HCT116 (cell line): ENCODE results near the gene TM9SF1. TPM values are rescaled to one million over a fixed set of nuclear protein-coding genes. Genes with fewer than 3 reads are reported as not detected.

ENCODE experiments used
- ATAC-seq: fragments of 200-7000 bp; cut with Tn5 transposase; 2 replicates; pipeline ENCODE4 v1.9.1; 2020; ENCODE audit warnings: mild to moderate bottlenecking, moderate library complexity
- BruUV-seq: library from RNA; stranded (reverse); fragments of 400-500 nt; replicated peaks from 2 replicates; lab custom pipeline; 2021; lab: Mats Ljungman, UMichigan
- CTCF ChIA-PET: fragments of 300-600 bp; sonication (Branson Sonifier 250); formaldehyde crosslinking; loops from one replicate; lab custom pipeline; 2021; ENCODE audit warnings: antibody characterized with exemption; lab: Charles Lee
- POLR2A ChIA-PET: fragments of 300-600, 350-600 bp; sonication (Branson Sonifier 250); formaldehyde crosslinking; loops from one replicate; lab custom pipeline; 2021; ENCODE audit warnings: antibody characterized with exemption; lab: Charles Lee
- RAD21 ChIA-PET, 2 experiments: fragments of 300-600 bp; sonication (Branson Sonifier 250); formaldehyde crosslinking; loops; one replicate each; lab custom pipeline; 2023; ENCODE audit warnings: low total read pairs in 2 of 2; ENCODE audit not compliant: uncharacterized antibody in 2 of 2, unreplicated experiment in 2 of 2, low non-redundant PET in 1 of 2; lab: Charles Lee
- DNase-seq: peaks from one replicate; pipeline ENCODE4 v3.0.0-alpha.2; 2010; ENCODE audit warnings: low read depth, low spot score
- H2AFZ ChIP-seq: fragments of 200-600 bp; shearing (Covaris generic), sonication (generic); 2 replicates; pipeline ENCODE4 v1.6.1; 2017; ENCODE audit warnings: low read depth, mixed run types, mixed read lengths, antibody characterized with exemption, low read length; ENCODE audit not compliant: poor library complexity, severe bottlenecking
- H3K27ac ChIP-seq: 2 replicates; pipeline ENCODE4 v1.5.1; 2012; ENCODE audit warnings: low read depth, low read length
- H3K27me3 ChIP-seq: fragments of 200-600 bp; sonication (generic); 2 replicates; pipeline ENCODE4 v1.6.1; 2016; ENCODE audit warnings: mixed run types, low read length, mixed read lengths; ENCODE audit not compliant: insufficient read depth
- H3K36me3 ChIP-seq, 2 experiments: fragments of 200-500 bp in 1 of 2; fragments of 200-600 bp in 1 of 2; sonication (Bioruptor generic) in 1 of 2; sonication (generic) in 1 of 2; 2 replicates each; pipeline versions ENCODE4 v1.5.1 to v1.6.1; 2014 to 2016; ENCODE audit warnings: low read length in 2 of 2, inconsistent platforms in 1 of 2, mixed read lengths in 1 of 2, mixed run types in 1 of 2; ENCODE audit not compliant: insufficient read depth in 2 of 2, control insufficient read depth in 1 of 2
- H3K4me1 ChIP-seq, 2 experiments: fragments of 200-600 bp in 1 of 2; sonication (generic) in 1 of 2; 2 replicates each; pipeline versions ENCODE4 v1.5.1 to v1.6.1; 2012 to 2017; ENCODE audit warnings: low read length in 2 of 2, inconsistent platforms in 1 of 2, mild to moderate bottlenecking in 1 of 2, mixed read lengths in 1 of 2, mixed run types in 1 of 2, moderate library complexity in 1 of 2; ENCODE audit not compliant: insufficient read depth in 2 of 2, control insufficient read depth in 1 of 2
- H3K4me2 ChIP-seq: fragments of 200-600 bp; sonication (generic); 2 replicates; pipeline ENCODE4 v1.6.1; 2017; ENCODE audit warnings: mixed run types, low read length, mixed read lengths
- H3K4me3 ChIP-seq, 2 experiments: fragments of 200-600 bp in 1 of 2; sonication (generic) in 1 of 2; replicated peaks in 1 of 2; 2 replicates each; pipeline ENCODE4 v1.5.1; 2011 to 2016; ENCODE audit warnings: low read length in 2 of 2, control low read depth in 1 of 2, low read depth in 1 of 2, mild to moderate bottlenecking in 1 of 2, mixed read lengths in 1 of 2, mixed run types in 1 of 2
- H3K79me2 ChIP-seq: fragments of 200-600 bp; sonication (generic); 2 replicates; pipeline ENCODE4 v1.6.1; 2017; ENCODE audit warnings: mild to moderate bottlenecking, mixed run types, low read length, moderate library complexity, mixed read lengths; ENCODE audit not compliant: insufficient read depth
- H3K9ac ChIP-seq: fragments of 200-600 bp; sonication (generic); 2 replicates; pipeline ENCODE4 v1.6.1; 2016; ENCODE audit warnings: low read length, mixed read lengths
- H3K9me2 ChIP-seq: fragments of 200-600 bp; sonication (generic), shearing (Covaris generic); 2 replicates; pipeline ENCODE4 v1.6.1; 2017; ENCODE audit warnings: mixed run types, mild to moderate bottlenecking, moderate library complexity; ENCODE audit not compliant: insufficient read depth
- H3K9me3 ChIP-seq, 2 experiments: fragments of 200-500 bp in 1 of 2; fragments of 200-600 bp in 1 of 2; sonication (Bioruptor generic) in 1 of 2; sonication (generic) in 1 of 2; 2 replicates each; pipeline ENCODE4 v1.6.1; 2014 to 2017; ENCODE audit warnings: low read length in 2 of 2, mixed read lengths in 2 of 2, inconsistent platforms in 1 of 2, low read depth in 1 of 2, mild to moderate bottlenecking in 1 of 2, mixed run types in 1 of 2, moderate library complexity in 1 of 2; ENCODE audit not compliant: control insufficient read depth in 1 of 2, insufficient read depth in 1 of 2
- H4K20me1 ChIP-seq: fragments of 200-600 bp; sonication (generic), shearing (Covaris generic); 2 replicates; pipeline ENCODE4 v1.6.1; 2017; ENCODE audit warnings: mixed run types, mild to moderate bottlenecking, moderate library complexity; ENCODE audit not compliant: insufficient read depth
- CBX3 ChIP-seq: IDR thresholded peaks from 2 replicates; pipeline ENCODE4 v1.6.1; 2012; ENCODE audit warnings: low read depth
- CEBPB ChIP-seq: IDR thresholded peaks from 2 replicates; pipeline ENCODE4 v1.6.1; 2012; ENCODE audit warnings: low read depth
- CTCF ChIP-seq, 3 experiments: fragments of 200-600 bp in 1 of 3; sonication (generic) in 1 of 3; IDR thresholded peaks in 2 of 3; conservative IDR thresholded peaks in 1 of 3; 2 replicates each; pipeline ENCODE4 v1.5.1; 2012 to 2017; ENCODE audit warnings: low read depth in 2 of 3, low read length in 2 of 3, antibody characterized with exemption in 1 of 3, borderline replicate concordance in 1 of 3, control low read depth in 1 of 3, mild to moderate bottlenecking in 1 of 3, mixed read lengths in 1 of 3, mixed run types in 1 of 3, moderate library complexity in 1 of 3; ENCODE audit not compliant: insufficient read depth in 1 of 3
- EGR1 ChIP-seq: IDR thresholded peaks from 2 replicates; pipeline ENCODE4 v1.6.1; 2012; ENCODE audit warnings: low read depth
- ELF1 ChIP-seq: IDR thresholded peaks from 2 replicates; pipeline ENCODE4 v1.6.1; 2012; ENCODE audit warnings: low read depth, borderline replicate concordance
- EZH2 ChIP-seq: fragments of 200-600 bp; sonication (generic); IDR thresholded peaks from 2 replicates; pipeline ENCODE4 v1.6.1; 2017; ENCODE audit warnings: antibody characterized with exemption, mixed run types
- EZH2phosphoT487 ChIP-seq: fragments of 200-600 bp; IDR thresholded peaks from 2 replicates; pipeline ENCODE4 v1.6.1; 2018; ENCODE audit warnings: antibody characterized with exemption, borderline replicate concordance
- FOSL1 ChIP-seq: IDR thresholded peaks from 2 replicates; pipeline ENCODE4 v1.6.1; 2012; ENCODE audit warnings: low read depth
- JUND ChIP-seq: IDR thresholded peaks from 2 replicates; pipeline ENCODE4 v1.6.1; 2012
- MAX ChIP-seq: IDR thresholded peaks from 2 replicates; pipeline ENCODE4 v1.6.1; 2012
- POLR2A ChIP-seq: IDR thresholded peaks from 2 replicates; pipeline ENCODE4 v1.7.0; 2011; ENCODE audit warnings: borderline replicate concordance; ENCODE audit not compliant: insufficient read depth, insufficient read length; ENCODE audit errors: extremely low read depth
- POLR2AphosphoS5 ChIP-seq: IDR thresholded peaks from 2 replicates; pipeline ENCODE4 v1.6.1; 2011; ENCODE audit warnings: mild to moderate bottlenecking, low read depth, low read length, moderate library complexity
- REST ChIP-seq: IDR thresholded peaks from 2 replicates; pipeline ENCODE4 v1.6.1; 2012; ENCODE audit warnings: low read depth
- SIN3A ChIP-seq: IDR thresholded peaks from 2 replicates; pipeline ENCODE4 v1.6.1; 2012; ENCODE audit warnings: low read depth
- SP1 ChIP-seq: IDR thresholded peaks from 2 replicates; pipeline ENCODE4 v1.6.1; 2012; ENCODE audit warnings: low read depth
- SRF ChIP-seq: IDR thresholded peaks from 2 replicates; pipeline ENCODE4 v1.6.1; 2012; ENCODE audit warnings: low read depth
- YY1 ChIP-seq: IDR thresholded peaks from 2 replicates; pipeline ENCODE4 v1.6.1; 2011; ENCODE audit warnings: low read length, low read depth, moderate library complexity, mild to moderate bottlenecking; ENCODE audit not compliant: insufficient replicate concordance; ENCODE audit errors: extremely low read depth
- ZBTB33 ChIP-seq: IDR thresholded peaks from 2 replicates; pipeline ENCODE4 v1.6.1; 2011; ENCODE audit warnings: mild to moderate bottlenecking, low read length, moderate library complexity; ENCODE audit not compliant: insufficient replicate concordance; ENCODE audit errors: extremely low read depth
- ZFX ChIP-seq: fragments of 450-650 bp; IDR thresholded peaks from 2 replicates; pipeline ENCODE4 v1.6.1; 2017
- ZNF274 ChIP-seq: fragments of 200-500 bp; sonication (Bioruptor generic); IDR thresholded peaks from 2 replicates; pipeline ENCODE4 v1.6.1; 2014; ENCODE audit warnings: mild to moderate bottlenecking, low read depth, low read length, inconsistent platforms
- intact Hi-C: fragments of 100-400 bp; cut with micrococcal nuclease; formaldehyde crosslinking; loops from 2 replicates; pipeline ENCODE4 v1.10.0; 2022
- total RNA-seq: library from RNA; stranded (reverse); gene quantifications from one replicate; pipeline ENCODE4 v1.2.1, GENCODE V29; 2021; ENCODE audit not compliant: unreplicated experiment

The TM9SF1 gene
- total RNA-seq, 1 experiment from 2014 or later: 35.2 TPM

GRCh38 chr14:24198814-24199524 lies 3.7 kb upstream of the TM9SF1 start:
- Histone ChIP-seq H2AFZ (no peak overlapping the region), H3K9me3 (peaks cover 3 to 10% of the 10 kb centered on the region in 2 experiments; a peak in 1 of 4 replicates), H3K4me2 (no peak overlapping the region), H3K36me3 (peaks cover 0 to 15% of the 10 kb centered on the region in 2 experiments; a peak in 2 of 4 replicates), H3K27me3 (no peaks in the 10 kb centered on the region), H4K20me1 (no peaks in the 10 kb centered on the region), H3K9me2 (no peaks in the 10 kb centered on the region), H3K4me1 (peaks cover 14 to 26% of the 10 kb centered on the region in 2 experiments), H3K4me3 (no peak overlapping the region), H3K9ac (no peak overlapping the region), H3K79me2 (peaks cover 24% of the 10 kb centered on the region), H3K27ac (no peak overlapping the region)
- TF ChIP-seq FOSL1 (no peak), MAX (no peak), JUND (no peak), EGR1 (no peak), POLR2A (no peak), ZBTB33 (no peak), ZFX (no peak), CEBPB (no peak), EZH2phosphoT487 (no peak), EZH2 (no peak), REST (no peak), SIN3A (no peak), ZNF274 (no peak), CTCF (IDR thresholded peaks at IDR 0.05 in 2 of 3, conservative IDR thresholded peaks at IDR 0.05 in 1 of 3; ENCODE audit: borderline replicate concordance in 1 of 3, insufficient read depth in 1 of 3, low read depth in 2 of 3, low read length in 2 of 3) (no peak), ELF1 (no peak), SRF (no peak), SP1 (no peak), YY1 (no peak), CBX3 (no peak), POLR2AphosphoS5 (no peak)
- ChIA-PET CTCF (no interaction called here), RAD21 (no interaction called here), POLR2A (no interaction called here)
- ATAC-seq (no peak), DNase-seq (no peak)
- BruUV-seq: no TSS peak
- intact Hi-C loops: no loop called here
